Activated T-cell treated with anti-CD3 and anti-CD28 coated beads, Interleukin-2, amount 50 U/mL, for 24 hours (primary cell): ENCODE data around the gene TACSTD2.
"Not testable (repeated sequence)": the region's sequence is repeated elsewhere in the genome, so short reads cannot be mapped to it uniquely, and the experiment has no call there.

Source experiments
- DNase-seq: peaks from one replicate; pipeline ENCODE4 v3.0.0-alpha.2; 2020
- H3K27ac Mint-ChIP-seq: 2 replicates; pipeline ENCODE4 v1.8.0; 2020; ENCODE audit warnings: mild to moderate bottlenecking, mixed read lengths
- H3K27me3 Mint-ChIP-seq: 2 replicates; pipeline ENCODE4 v1.8.0; 2020; ENCODE audit warnings: mixed read lengths
- H3K36me3 Mint-ChIP-seq: 2 replicates; pipeline ENCODE4 v1.8.0; 2020; ENCODE audit warnings: low read depth, mixed read lengths
- H3K4me1 Mint-ChIP-seq: 2 replicates; pipeline ENCODE4 v1.8.0; 2020; ENCODE audit warnings: low read depth, mixed read lengths
- H3K4me3 Mint-ChIP-seq: 2 replicates; pipeline ENCODE4 v1.8.0; 2020; ENCODE audit warnings: mild to moderate bottlenecking, moderate library complexity, mixed read lengths
- H3K9me3 Mint-ChIP-seq: 2 replicates; pipeline ENCODE4 v1.8.0; 2020; ENCODE audit warnings: mixed read lengths

TACSTD2 gene

DNA sequence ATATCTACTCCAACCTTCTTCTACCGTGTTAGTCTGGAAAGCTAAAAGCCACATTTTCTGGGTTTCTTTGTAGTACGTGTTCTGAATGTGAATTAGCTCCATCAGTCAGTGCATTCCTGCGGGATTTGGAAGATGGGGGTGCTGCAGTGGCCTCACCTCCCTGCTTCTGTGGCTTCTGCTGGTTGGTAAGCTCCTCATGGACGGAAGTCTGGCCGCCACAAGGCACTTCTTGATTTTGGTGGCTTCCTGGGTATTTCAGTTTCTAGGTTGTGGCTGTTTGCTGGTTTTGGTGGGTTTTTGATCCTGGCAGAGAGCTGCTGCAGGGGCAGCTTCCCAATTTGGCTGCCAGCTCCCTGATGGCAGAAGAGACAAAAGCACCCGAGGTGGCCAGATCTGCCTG is 20.9 kb upstream of the TACSTD2 start:
- H3K9me3 Mint-ChIP-seq = no peaks in the 10 kb centered on the region
- DNase-seq = no peak
- peaks cover 4% of the 10 kb centered on the region for H3K4me1 Mint-ChIP-seq
- no peak overlapping the region for H3K4me3 Mint-ChIP-seq
- H3K36me3 Mint-ChIP-seq = no peaks in the 10 kb centered on the region
- H3K27me3 Mint-ChIP-seq = peaks cover 79% of the 10 kb centered on the region
- no peak overlapping the region for H3K27ac Mint-ChIP-seq

DNA sequence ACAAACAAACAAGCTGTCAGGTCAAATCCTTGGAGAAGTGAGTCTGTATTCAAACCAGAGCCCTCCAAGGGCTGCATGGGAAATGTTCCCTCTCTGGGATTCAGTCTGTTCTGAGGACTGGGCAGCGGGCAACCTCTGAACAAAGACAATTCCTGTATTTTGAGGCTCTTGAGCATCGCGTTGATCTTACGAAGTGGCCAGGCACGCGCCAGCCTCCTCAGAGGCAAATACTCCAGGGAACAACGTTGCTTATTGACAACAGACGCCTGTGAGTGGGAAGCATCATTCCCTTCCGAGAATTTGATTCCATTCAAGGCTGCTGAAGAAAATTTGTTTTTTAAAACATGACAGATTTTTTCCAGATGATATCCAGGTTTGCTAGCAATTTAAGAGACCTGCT is 20.0 kb upstream of the TACSTD2 start:
- no peak overlapping the region for H3K4me3 Mint-ChIP-seq
- H3K4me1 Mint-ChIP-seq = peaks cover 4% of the 10 kb centered on the region

GRCh38 chr1:58596631-58597052 is 19.6 kb upstream of the TACSTD2 start:
- DNase-seq = no peak
- H3K27me3 Mint-ChIP-seq = peaks cover 66% of the 10 kb centered on the region
- no peaks in the 10 kb centered on the region for H3K9me3 Mint-ChIP-seq
- H3K4me3 Mint-ChIP-seq = no peak overlapping the region
- H3K27ac Mint-ChIP-seq = no peak overlapping the region
- H3K4me1 Mint-ChIP-seq = peaks cover 4% of the 10 kb centered on the region
- H3K36me3 Mint-ChIP-seq = no peaks in the 10 kb centered on the region

More for the DNA sequence above, 20.0 kb upstream of the TACSTD2 start:
- no peaks in the 10 kb centered on the region for H3K36me3 Mint-ChIP-seq
- no peaks in the 10 kb centered on the region for H3K9me3 Mint-ChIP-seq
- DNase-seq = no peak
- peaks cover 70% of the 10 kb centered on the region for H3K27me3 Mint-ChIP-seq
- H3K27ac Mint-ChIP-seq = no peak overlapping the region

- Mint-ChIP-seq H3K27me3 (peaks cover 56% of the 10 kb centered on the region), H3K27ac (no peak overlapping the region), H3K9me3 (no peaks in the 10 kb centered on the region), H3K36me3 (no peaks in the 10 kb centered on the region), H3K4me1 (peaks cover 4% of the 10 kb centered on the region), H3K4me3 (no peak overlapping the region)
- no peak for DNase-seq
Measured at GRCh38 chr1:58594546-58594945, 17.5 kb upstream of the TACSTD2 start.

GRCh38 chr1:58592522-58593134 is 15.6 kb upstream of the TACSTD2 start:
- H3K4me1 Mint-ChIP-seq = no peaks in the 10 kb centered on the region

DNA sequence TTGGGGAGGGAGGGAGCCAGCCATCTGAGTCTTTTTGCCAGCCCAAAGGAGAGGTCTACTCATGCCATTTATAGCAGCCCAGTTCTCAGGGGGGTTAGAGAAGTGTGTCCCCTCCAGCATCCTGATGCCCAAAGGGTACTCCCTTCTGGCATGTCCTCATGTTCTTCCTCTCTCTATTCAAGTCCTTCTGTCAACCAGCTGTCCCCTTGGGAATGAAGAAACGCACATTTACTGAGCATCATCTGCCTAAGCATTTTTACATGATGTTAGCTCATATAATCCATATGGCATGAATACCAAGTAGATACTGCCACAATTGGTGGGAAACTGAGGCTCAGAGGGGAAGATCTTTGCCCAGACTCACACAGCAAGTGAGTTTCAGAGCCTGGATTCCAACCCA is 14.8 kb upstream of the TACSTD2 start:
- no peaks in the 10 kb centered on the region for H3K4me1 Mint-ChIP-seq
- H3K36me3 Mint-ChIP-seq = no peaks in the 10 kb centered on the region
- no peak overlapping the region for H3K27ac Mint-ChIP-seq
- no peak for DNase-seq
- H3K4me3 Mint-ChIP-seq = no peak overlapping the region
- peaks cover 46% of the 10 kb centered on the region for H3K27me3 Mint-ChIP-seq
- no peaks in the 10 kb centered on the region for H3K9me3 Mint-ChIP-seq

More at GRCh38 chr1:58592522-58593134, 15.6 kb upstream of the TACSTD2 start:
- Mint-ChIP-seq H3K36me3 (no peaks in the 10 kb centered on the region), H3K27me3 (peaks cover 47% of the 10 kb centered on the region), H3K4me3 (no peak overlapping the region), H3K9me3 (no peaks in the 10 kb centered on the region), H3K27ac (no peak overlapping the region)
- DNase-seq = no peak

DNA sequence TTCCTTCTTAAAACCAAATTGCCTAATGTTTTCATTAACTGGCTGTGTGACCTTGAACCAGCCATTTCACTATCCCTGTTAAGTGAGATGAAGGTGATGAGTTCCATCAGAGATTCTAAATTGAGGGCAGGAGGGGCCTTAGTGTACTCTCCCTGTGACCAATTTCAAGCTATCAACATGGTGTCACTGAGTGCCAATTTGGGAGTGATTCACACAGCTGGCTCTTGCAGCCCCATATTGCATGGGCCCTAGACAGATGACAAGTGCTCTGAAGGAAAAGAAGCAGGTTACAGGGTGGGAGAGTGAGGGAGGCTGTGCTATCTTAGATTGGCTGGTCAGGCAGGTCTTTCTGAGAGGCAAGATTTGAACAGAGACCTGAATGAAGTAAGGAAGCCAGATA is 13.0 kb upstream of the TACSTD2 start:
- Mint-ChIP-seq H3K4me1 (peaks cover 4% of the 10 kb centered on the region), H3K4me3 (no peak overlapping the region), H3K9me3 (no peaks in the 10 kb centered on the region), H3K36me3 (no peaks in the 10 kb centered on the region), H3K27ac (no peak overlapping the region), H3K27me3 (peaks cover 56% of the 10 kb centered on the region)
- no peak for DNase-seq

GRCh38 chr1:58588396-58588795 is 11.3 kb upstream of the TACSTD2 start:
- H3K4me3 Mint-ChIP-seq = no peak overlapping the region
- no peak overlapping the region for H3K27ac Mint-ChIP-seq
- peaks cover 18% of the 10 kb centered on the region for H3K4me1 Mint-ChIP-seq
- H3K27me3 Mint-ChIP-seq = peaks cover 62% of the 10 kb centered on the region
- no peaks in the 10 kb centered on the region for H3K36me3 Mint-ChIP-seq
- no peaks in the 10 kb centered on the region for H3K9me3 Mint-ChIP-seq
- DNase-seq = no peak

GRCh38 chr1:58587667-58588066 is 10.6 kb upstream of the TACSTD2 start:
- Mint-ChIP-seq H3K36me3 (no peaks in the 10 kb centered on the region), H3K27me3 (peaks cover 61% of the 10 kb centered on the region), H3K27ac (no peak overlapping the region), H3K4me1 (peaks cover 19% of the 10 kb centered on the region), H3K4me3 (no peak overlapping the region), H3K9me3 (no peaks in the 10 kb centered on the region)
- no peak for DNase-seq

DNA sequence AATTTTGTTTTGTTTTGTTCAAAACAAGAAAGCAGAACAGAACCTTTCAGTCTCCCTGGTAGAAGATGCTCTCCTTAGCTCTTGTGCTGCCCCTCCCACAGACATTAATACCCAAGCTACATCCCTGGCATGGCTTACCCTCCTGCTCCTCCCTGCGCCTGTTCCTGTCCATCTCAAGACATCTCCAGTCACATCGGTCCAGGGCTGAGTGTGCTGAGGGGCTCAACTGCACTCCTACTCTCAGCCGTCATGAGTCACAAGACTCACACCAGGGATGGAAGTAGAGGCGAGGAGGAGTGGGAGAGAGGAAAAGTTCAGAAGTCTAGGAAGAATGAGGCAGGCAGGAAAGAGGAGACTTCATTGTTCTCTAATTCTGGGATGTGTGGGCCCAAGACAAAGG is 9.2 kb upstream of the TACSTD2 start:
- H3K9me3 Mint-ChIP-seq = no peaks in the 10 kb centered on the region
- no peak overlapping the region for H3K4me3 Mint-ChIP-seq
- H3K27me3 Mint-ChIP-seq = peaks cover 67% of the 10 kb centered on the region
- DNase-seq = no peak
- peaks cover 19% of the 10 kb centered on the region for H3K4me1 Mint-ChIP-seq
- no peaks in the 10 kb centered on the region for H3K36me3 Mint-ChIP-seq
- H3K27ac Mint-ChIP-seq = no peak overlapping the region

DNA sequence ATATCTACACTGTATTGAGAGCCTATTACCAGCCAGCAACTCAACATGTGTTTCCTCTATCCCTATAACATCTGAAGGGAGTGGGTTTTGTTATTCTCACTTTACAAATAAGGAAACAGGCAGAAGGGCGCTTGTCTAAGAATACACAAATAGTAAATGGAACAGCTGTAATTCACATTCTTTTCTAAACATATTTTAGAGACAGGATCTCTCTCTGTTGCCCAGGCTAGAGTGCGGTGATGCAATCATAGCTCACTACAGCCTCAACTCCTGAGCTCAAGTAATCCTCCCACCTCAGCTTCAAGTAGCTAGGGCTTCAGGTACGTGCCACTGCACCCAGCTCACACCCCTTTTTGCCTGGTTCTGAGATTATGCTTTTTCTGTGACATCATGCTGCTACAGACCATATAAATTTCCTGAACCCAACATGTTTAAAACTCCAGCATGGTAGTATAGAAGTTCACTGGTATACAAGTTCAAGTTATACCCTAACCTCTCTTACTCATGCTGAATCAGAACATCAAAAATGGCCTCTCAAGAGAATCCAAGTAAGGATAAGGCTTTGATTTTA is 8.6 kb upstream of the TACSTD2 start:
- Mint-ChIP-seq H3K4me1 (peaks cover 19% of the 10 kb centered on the region), H3K27ac (no peak overlapping the region), H3K4me3 (no peak overlapping the region), H3K27me3 (peaks cover 71% of the 10 kb centered on the region), H3K36me3 (no peaks in the 10 kb centered on the region), H3K9me3 (no peaks in the 10 kb centered on the region)
- DNase-seq = no peak

DNA sequence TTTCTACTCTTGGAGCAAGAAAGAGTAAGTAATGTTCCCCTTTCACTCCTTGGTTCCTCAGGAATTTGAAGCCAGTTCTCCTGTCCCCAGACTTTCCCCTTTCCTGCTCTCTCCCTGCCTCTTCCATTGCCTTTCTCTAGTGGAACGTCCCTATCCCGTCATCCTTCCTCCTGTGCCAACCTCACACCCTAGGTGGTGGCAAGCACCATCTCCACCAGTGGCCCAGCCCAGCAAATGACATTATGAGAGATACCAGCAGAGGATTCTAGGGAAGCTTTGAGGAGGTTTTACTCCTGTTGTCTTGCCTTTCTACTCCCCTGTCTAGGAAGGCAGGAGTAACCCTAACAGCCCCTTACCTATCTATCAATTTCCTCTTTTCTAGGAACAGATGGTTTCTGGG is 8.1 kb upstream of the TACSTD2 start:
- Mint-ChIP-seq H3K4me1 (peaks cover 19% of the 10 kb centered on the region), H3K27me3 (peaks cover 67% of the 10 kb centered on the region), H3K36me3 (no peaks in the 10 kb centered on the region), H3K4me3 (no peak overlapping the region), H3K27ac (no peak overlapping the region), H3K9me3 (no peaks in the 10 kb centered on the region)
- no peak for DNase-seq

- Mint-ChIP-seq H3K9me3 (no peaks in the 10 kb centered on the region), H3K27me3 (peaks cover 74% of the 10 kb centered on the region), H3K27ac (peak overlapping the region; percentile 39), H3K4me3 (no peak overlapping the region), H3K36me3 (no peaks in the 10 kb centered on the region), H3K4me1 (peaks cover 19% of the 10 kb centered on the region)
- no peak for DNase-seq
Measured at GRCh38 chr1:58584082-58584895, 7.2 kb upstream of the TACSTD2 start.

GRCh38 chr1:58583496-58583895 is 6.4 kb upstream of the TACSTD2 start:
- Mint-ChIP-seq H3K27me3 (peaks cover 74% of the 10 kb centered on the region), H3K27ac (no peak overlapping the region), H3K4me1 (peaks cover 19% of the 10 kb centered on the region), H3K4me3 (no peak overlapping the region), H3K9me3 (no peaks in the 10 kb centered on the region), H3K36me3 (no peaks in the 10 kb centered on the region)
- no peak for DNase-seq

- not testable (repeated sequence) for DNase-seq, H3K36me3 Mint-ChIP-seq, H3K4me3 Mint-ChIP-seq, H3K9me3 Mint-ChIP-seq, H3K27ac Mint-ChIP-seq
- Mint-ChIP-seq H3K4me1 (peaks cover 31% of the 10 kb centered on the region), H3K27me3 (peaks cover 79% of the 10 kb centered on the region)
Measured at GRCh38 chr1:58582143-58582542, 5.1 kb upstream of the TACSTD2 start.
